GM19328 (cell line): Measurements from ENCODE around the gene MIOS.
"Not testable (repeated sequence)": the region's sequence is repeated elsewhere in the genome, so short reads cannot be mapped to it uniquely, and the experiment has no call there.

ENCODE experiments used
- ATAC-seq: cut with Tn5 transposase; IDR thresholded peaks from one replicate; pipeline ENCODE4 v1.9.1; 2021; ENCODE audit warnings: mild to moderate bottlenecking, moderate library complexity; ENCODE audit not compliant: unreplicated experiment

MIOS gene

GRCh38 chr7:7640221-7641128 lies 73.8 kb downstream of the MIOS start, which contains the start of gene UMAD1:
UMAD1 (plus strand) TSS chr7:7640752; CDS start chr7:7673372, 32,620 bp downstream.
- ATAC-seq, result peak; percentile 99

GRCh38 chr7:7641129-7641663 lies 74.5 kb downstream of the MIOS start:
- peak; percentile 5 for ATAC-seq

GRCh38 chr7:7642081-7642480 lies 75.4 kb downstream of the MIOS start:
- ATAC-seq, result no peak

- no peak for ATAC-seq
Measured at GRCh38 chr7:7647495-7648036, 80.9 kb downstream of the MIOS start.

GRCh38 chr7:7650682-7651206 lies 84.1 kb downstream of the MIOS start:
- ATAC-seq, result no peak

GRCh38 chr7:7651479-7651878 lies 84.8 kb downstream of the MIOS start:
- ATAC-seq, result no peak

GRCh38 chr7:7652798-7653540 lies 86.3 kb downstream of the MIOS start:
- no peak for ATAC-seq

GRCh38 chr7:7653593-7654187 lies 87.0 kb downstream of the MIOS start:
- no peak for ATAC-seq

DNA sequence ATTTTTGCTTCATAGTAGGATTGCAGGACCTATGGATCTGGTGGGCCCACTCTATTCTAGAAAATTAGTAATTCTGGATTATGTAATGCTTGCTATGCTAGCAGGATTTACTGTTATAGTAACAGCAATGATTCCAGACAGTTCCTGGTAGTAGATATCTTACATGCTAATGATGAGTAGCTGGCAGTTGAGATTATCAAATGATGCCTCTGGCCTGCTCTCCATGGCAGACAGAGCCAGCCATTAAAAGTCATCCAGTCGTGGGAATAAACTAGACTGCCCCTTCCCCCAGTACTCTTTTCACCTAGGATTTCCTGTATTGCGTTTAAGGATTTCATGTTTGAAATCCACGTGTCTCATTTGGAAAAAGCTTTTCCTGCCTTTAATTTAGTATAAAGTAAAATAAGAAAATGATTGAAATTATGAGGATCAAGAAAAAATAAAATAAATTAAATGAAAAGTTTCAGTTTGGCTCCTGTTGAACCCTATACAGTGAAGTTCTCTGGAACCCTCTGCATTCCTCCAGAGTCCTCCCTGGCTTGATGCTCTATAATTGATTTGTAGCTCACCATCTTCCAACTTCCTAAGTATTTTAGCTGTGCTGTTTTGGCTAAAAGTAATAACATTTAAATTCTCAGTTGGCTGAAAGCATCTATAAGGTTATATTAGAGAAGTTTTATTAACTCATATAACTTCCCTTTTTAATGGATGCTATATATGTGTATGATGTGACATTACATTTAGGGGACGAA lies 88.5 kb downstream of the MIOS start:
- ATAC-seq, result no peak

DNA sequence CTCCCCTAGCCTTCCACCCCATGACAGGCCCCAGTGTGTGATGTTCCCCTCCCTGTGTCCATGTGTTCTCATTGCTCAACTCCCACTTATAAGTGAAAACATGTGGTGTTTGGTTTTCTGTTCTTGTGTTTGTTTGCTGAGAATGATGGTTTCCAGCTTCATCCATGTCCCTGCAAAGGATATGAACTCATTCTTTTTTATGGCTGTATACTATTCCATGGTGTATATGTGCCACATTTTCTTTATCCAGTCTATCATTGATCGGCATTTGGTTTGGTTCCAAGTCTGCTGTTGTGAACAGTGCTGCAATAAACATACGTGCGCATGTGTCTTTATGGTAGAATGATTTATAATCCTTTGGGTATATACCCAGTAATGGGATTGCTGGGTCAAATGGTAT lies 89.8 kb downstream of the MIOS start:
- ATAC-seq, result not testable (repeated sequence)
